Activated CD8-positive, alpha-beta T cell treated with anti-CD3 and anti-CD28 coated beads, Interleukin-2, amount 10 ng/mL, durations not matched to agents 7 days and 5 days (primary cell): ENCODE results near the gene L3MBTL4. TPM values are rescaled to one million over a fixed set of nuclear protein-coding genes. Genes with fewer than 3 reads are reported as not detected.
"Not testable (repeated sequence)": the region's sequence is repeated elsewhere in the genome, so short reads cannot be mapped to it uniquely, and the experiment has no call there.

ENCODE experiments used
- ATAC-seq: fragments of 150-1000 bp; cut with Tn5 transposase; one replicate; pipeline ENCODE4 v1.10.0; 2021; ENCODE audit warnings: moderate library complexity
- CTCF ChIA-PET: fragments of 350-600 bp; sonication (Branson Sonifier 250); formaldehyde crosslinking; loops from one replicate; lab custom pipeline; 2021; ENCODE audit warnings: antibody characterized with exemption; lab: Charles Lee
- POLR2A ChIA-PET: fragments of 350-600 bp; sonication (Branson Sonifier 250); formaldehyde crosslinking; loops from one replicate; lab custom pipeline; 2021; ENCODE audit warnings: antibody characterized with exemption; lab: Charles Lee
- DNase-seq: peaks from one replicate; pipeline ENCODE4 v3.0.0-alpha.2; 2020
- H3K27ac Mint-ChIP-seq: one replicate; pipeline ENCODE4 v1.8.0; 2021; ENCODE audit warnings: mild to moderate bottlenecking, mixed read lengths
- H3K27me3 Mint-ChIP-seq: one replicate; pipeline ENCODE4 v1.8.0; 2021; ENCODE audit warnings: low read depth, mixed read lengths
- H3K36me3 Mint-ChIP-seq: one replicate; pipeline ENCODE4 v1.8.0; 2021; ENCODE audit warnings: low read depth, mixed read lengths
- H3K4me1 Mint-ChIP-seq: one replicate; pipeline ENCODE4 v1.8.0; 2021; ENCODE audit warnings: low read depth, mixed read lengths
- H3K4me3 Mint-ChIP-seq: one replicate; pipeline ENCODE4 v1.8.0; 2021; ENCODE audit warnings: mild to moderate bottlenecking, mixed read lengths
- H3K9me3 Mint-ChIP-seq: one replicate; pipeline ENCODE4 v1.8.0; 2022; ENCODE audit warnings: mixed read lengths; ENCODE audit not compliant: insufficient read depth
- total RNA-seq, 2 experiments: library from RNA; stranded (reverse); gene quantifications; one replicate each; pipeline ENCODE4 v1.2.3, GENCODE V29; 2021

The L3MBTL4 gene
- total RNA-seq, 2 experiments from 2014 or later = not detected

DNA sequence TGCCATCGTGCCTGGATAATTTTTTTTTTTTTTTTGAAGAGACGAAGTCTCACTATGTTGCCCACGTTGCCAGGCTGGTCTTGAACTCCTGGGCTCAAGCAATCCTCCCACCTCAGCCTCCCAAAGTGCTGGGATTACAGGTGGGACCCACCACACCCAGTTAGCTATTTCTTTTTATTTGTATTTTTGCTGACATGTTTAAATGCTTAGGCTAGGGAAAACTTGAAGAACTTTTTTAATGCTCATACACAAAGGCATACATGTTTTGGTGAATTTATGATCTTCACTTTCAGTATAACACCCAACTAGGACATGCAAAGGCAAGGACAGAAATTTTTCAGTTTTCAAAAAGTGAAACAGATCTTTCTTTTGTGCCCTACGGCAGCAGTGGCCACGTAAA, 9.9 kb downstream of the L3MBTL4 start:
- H3K4me1 Mint-ChIP-seq = no peaks in the 10 kb centered on the region
- CTCF ChIA-PET = no interaction called here
- POLR2A ChIA-PET = no interaction called here

DNA sequence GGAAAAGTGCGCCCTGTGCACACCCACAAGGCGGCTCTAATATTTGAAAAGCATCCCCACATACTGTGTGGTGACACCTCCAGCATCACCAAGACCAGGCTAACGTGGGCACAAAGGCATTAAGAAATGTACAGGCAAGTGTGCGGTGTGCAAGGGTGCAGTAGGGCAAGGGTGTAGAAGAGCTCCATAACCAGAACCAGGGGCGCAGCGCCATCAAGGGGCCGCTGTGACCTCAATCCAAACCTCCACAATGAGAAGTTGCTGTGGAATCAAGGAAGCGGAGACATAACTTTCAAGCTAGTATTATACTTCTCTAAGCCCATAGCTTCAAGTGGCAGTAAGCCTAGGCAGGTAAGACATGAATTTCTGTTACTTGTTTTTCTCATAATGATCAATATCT, 13.0 kb downstream of the L3MBTL4 start:
- Mint-ChIP-seq H3K4me3 (no peak overlapping the region), H3K27me3 (no peaks in the 10 kb centered on the region), H3K4me1 (no peaks in the 10 kb centered on the region), H3K9me3 (no peaks in the 10 kb centered on the region), H3K36me3 (no peaks in the 10 kb centered on the region), H3K27ac (no peak overlapping the region)
- ATAC-seq (no peak), DNase-seq (no peak)
- ChIA-PET CTCF (no interaction called here), POLR2A (no interaction called here)

More for the DNA sequence above, 9.9 kb downstream of the L3MBTL4 start:
- H3K9me3 Mint-ChIP-seq = no peaks in the 10 kb centered on the region
- DNase-seq (no peak), ATAC-seq (no peak)
- no peak overlapping the region for H3K4me3 Mint-ChIP-seq
- no peak overlapping the region for H3K27ac Mint-ChIP-seq
- no peaks in the 10 kb centered on the region for H3K36me3 Mint-ChIP-seq
- no peaks in the 10 kb centered on the region for H3K27me3 Mint-ChIP-seq

DNA sequence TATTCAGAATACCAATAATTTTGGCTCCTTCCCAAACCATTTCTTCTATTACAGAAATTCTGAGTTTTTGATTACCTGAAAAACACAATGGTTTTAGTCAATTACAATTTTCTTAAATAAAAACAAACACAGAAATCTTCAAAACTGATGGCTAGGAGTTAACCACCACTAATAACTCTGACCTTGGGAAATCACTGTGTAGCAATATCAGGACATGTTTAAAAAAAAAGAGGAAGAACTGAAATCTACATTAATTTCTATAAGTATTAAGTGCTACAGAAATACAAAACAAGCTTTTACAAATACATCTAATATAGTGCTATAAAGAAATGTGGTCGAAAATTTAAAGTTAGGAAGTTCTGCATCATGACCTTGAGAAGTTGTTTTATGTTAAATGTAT, 14.9 kb downstream of the L3MBTL4 start:
- Mint-ChIP-seq H3K27me3 (no peaks in the 10 kb centered on the region), H3K4me3 (no peak overlapping the region), H3K9me3 (no peaks in the 10 kb centered on the region), H3K27ac (no peak overlapping the region), H3K4me1 (no peaks in the 10 kb centered on the region), H3K36me3 (no peaks in the 10 kb centered on the region)
- CTCF ChIA-PET = no interaction called here
- no peak for DNase-seq
- no peak for ATAC-seq
- POLR2A ChIA-PET = no interaction called here

DNA sequence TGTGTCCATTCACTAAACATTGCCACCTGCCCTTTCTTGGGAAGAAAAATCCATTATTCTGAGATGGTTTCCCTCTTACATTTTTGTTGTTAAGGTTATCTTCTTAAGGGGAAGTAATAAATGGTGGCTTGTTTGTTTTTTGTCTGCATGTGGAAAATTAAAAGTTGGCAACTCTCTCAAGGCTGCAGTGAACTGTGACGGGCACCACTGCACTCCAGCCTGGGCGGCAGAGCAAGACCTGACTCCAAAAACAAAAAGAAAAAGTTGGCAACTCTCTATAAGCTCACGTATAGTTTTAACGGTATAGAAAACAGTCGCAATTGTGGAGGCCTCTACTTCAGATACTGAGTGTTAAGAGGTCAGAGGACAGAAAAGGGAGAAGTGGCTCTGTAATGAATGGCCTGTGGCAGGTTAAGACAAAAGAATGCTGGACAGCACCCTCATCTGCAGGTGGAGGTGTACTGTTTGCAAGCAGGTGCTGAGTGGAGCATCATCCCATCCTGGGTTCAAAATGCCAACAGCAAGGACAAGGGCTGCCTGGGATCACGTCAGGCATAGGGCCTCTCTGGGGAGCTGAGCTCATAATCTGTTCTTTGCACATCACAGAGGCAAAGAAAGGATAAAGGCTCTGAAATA, 16.7 kb downstream of the L3MBTL4 start:
- Mint-ChIP-seq H3K9me3 (no peaks in the 10 kb centered on the region), H3K36me3 (no peaks in the 10 kb centered on the region), H3K27ac (no peak overlapping the region), H3K4me3 (no peak overlapping the region), H3K4me1 (no peaks in the 10 kb centered on the region), H3K27me3 (no peaks in the 10 kb centered on the region)
- ChIA-PET CTCF (no interaction called here), POLR2A (no interaction called here)
- DNase-seq = no peak
- ATAC-seq = no peak

DNA sequence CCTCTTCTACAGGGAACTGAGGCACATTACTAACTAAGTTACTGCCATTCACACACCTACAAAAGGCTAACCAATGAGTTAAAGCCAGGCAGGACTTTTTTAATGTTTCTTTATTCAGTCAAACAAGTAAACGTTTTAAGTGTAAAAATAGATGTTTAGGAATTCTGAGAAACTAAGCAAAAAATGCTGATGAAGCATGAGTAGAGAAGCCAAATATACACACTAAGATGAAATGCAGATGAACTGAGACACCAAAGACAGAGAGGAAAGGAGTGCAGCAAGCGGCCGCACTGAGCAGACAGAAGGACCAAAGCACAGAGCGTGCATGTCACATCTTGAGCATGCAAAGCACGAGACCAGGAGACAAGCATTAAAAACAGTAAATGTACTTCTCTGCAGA, 17.9 kb downstream of the L3MBTL4 start:
- ChIA-PET POLR2A (no interaction called here), CTCF (no interaction called here)
- H3K27me3 Mint-ChIP-seq = no peaks in the 10 kb centered on the region
- H3K36me3 Mint-ChIP-seq = no peaks in the 10 kb centered on the region
- DNase-seq (no peak), ATAC-seq (no peak)
- H3K4me3 Mint-ChIP-seq = no peak overlapping the region
- H3K27ac Mint-ChIP-seq = no peak overlapping the region
- no peaks in the 10 kb centered on the region for H3K9me3 Mint-ChIP-seq
- no peaks in the 10 kb centered on the region for H3K4me1 Mint-ChIP-seq

DNA sequence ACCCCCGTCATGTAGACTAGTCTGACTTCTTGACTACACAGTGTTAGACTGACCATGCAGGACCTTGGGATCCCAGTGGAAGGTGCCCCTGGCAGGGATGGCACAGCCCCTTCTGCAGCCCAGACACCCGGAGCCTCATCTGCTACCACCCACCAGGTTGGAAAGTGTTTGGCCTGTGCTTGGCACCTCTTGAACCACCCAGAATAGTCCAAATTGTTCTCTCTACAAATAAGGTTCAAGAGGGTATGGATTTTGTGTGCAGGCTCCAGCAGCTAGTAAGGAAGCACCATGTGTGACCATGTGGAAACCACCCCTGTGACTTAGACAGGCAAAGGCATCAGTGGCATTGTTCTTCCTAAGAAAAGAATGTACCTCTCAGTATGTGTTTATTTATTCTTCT, 18.4 kb downstream of the L3MBTL4 start:
- DNase-seq = no peak
- POLR2A ChIA-PET = no interaction called here
- H3K27ac Mint-ChIP-seq = no peak overlapping the region
- ATAC-seq = no peak
- no peaks in the 10 kb centered on the region for H3K4me1 Mint-ChIP-seq
- H3K9me3 Mint-ChIP-seq = no peaks in the 10 kb centered on the region
- CTCF ChIA-PET = no interaction called here
- no peak overlapping the region for H3K4me3 Mint-ChIP-seq
- H3K27me3 Mint-ChIP-seq = no peaks in the 10 kb centered on the region
- no peaks in the 10 kb centered on the region for H3K36me3 Mint-ChIP-seq

DNA sequence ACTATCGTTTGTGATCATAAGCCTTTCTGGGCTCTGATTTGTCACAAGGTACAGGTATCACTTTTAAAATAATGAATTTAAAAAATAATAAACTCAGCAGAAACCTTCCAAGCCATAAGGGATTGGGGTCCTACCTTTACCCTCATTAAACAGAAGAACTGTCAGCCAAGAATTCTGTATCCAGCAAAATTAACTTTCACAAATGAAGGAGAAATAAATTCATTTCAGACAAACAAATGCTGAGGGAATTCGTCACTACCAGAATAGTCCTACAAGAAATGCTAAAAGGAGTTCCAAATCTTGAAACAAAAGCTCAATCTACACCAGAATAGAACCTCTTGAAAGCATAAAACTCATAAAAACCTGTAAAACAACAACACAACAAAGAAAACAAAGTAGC, 25.7 kb downstream of the L3MBTL4 start:
- DNase-seq = no peak
- no peaks in the 10 kb centered on the region for H3K9me3 Mint-ChIP-seq
- ChIA-PET POLR2A (no interaction called here), CTCF (no interaction called here)
- no peaks in the 10 kb centered on the region for H3K36me3 Mint-ChIP-seq
- H3K27ac Mint-ChIP-seq = no peak overlapping the region
- no peak overlapping the region for H3K4me3 Mint-ChIP-seq
- no peaks in the 10 kb centered on the region for H3K27me3 Mint-ChIP-seq
- no peak for ATAC-seq
- H3K4me1 Mint-ChIP-seq = no peaks in the 10 kb centered on the region

DNA sequence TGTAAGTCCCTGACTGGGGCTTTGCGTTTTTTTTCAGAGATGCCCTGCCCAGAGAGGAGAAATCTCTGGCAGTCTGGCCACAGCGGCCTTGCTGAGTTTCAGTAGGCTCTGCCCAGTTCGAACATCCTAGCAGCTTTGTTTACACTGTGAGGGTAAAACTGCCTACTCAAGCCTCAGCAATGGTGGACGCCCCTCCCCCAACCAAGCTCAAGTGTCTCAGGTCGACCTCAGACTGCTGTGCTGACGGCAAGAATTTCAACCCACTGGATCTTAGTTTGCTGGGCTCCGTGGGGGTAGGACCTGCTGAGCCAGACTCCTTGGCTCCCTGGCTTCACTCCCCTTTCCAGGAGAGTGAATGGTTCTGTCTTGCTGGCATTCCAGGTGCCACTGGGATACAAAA, 31.7 kb downstream of the L3MBTL4 start:
- H3K4me3 Mint-ChIP-seq = no peak overlapping the region
- H3K36me3 Mint-ChIP-seq = no peaks in the 10 kb centered on the region
- DNase-seq = no peak
- CTCF ChIA-PET = no interaction called here
- POLR2A ChIA-PET = no interaction called here
- no peaks in the 10 kb centered on the region for H3K4me1 Mint-ChIP-seq
- no peak overlapping the region for H3K27ac Mint-ChIP-seq
- ATAC-seq = no peak
- no peaks in the 10 kb centered on the region for H3K9me3 Mint-ChIP-seq
- H3K27me3 Mint-ChIP-seq = no peaks in the 10 kb centered on the region

DNA sequence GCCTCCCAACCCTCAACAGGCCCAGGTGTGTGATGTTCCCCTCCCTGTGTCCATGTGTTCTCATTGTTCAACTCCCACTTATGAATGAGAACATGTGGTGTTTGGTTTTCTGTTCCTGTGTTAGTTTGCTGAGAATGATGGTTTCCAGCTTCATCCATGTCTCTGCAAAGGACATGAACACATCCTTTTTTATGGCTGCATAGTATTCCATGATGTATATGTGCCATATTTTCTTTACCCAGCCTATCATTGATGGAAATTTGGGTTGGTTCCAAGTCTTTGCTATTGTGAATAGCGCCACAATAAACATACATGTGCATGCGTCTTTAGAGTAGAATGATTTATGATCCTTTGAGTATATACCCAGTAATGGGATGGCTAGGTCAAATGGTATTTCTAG, 37.2 kb downstream of the L3MBTL4 start:
- H3K27ac Mint-ChIP-seq, CTCF ChIA-PET, H3K27me3 Mint-ChIP-seq, H3K36me3 Mint-ChIP-seq, H3K9me3 Mint-ChIP-seq, DNase-seq, H3K4me3 Mint-ChIP-seq, H3K4me1 Mint-ChIP-seq, ATAC-seq, POLR2A ChIA-PET: not testable (repeated sequence)

DNA sequence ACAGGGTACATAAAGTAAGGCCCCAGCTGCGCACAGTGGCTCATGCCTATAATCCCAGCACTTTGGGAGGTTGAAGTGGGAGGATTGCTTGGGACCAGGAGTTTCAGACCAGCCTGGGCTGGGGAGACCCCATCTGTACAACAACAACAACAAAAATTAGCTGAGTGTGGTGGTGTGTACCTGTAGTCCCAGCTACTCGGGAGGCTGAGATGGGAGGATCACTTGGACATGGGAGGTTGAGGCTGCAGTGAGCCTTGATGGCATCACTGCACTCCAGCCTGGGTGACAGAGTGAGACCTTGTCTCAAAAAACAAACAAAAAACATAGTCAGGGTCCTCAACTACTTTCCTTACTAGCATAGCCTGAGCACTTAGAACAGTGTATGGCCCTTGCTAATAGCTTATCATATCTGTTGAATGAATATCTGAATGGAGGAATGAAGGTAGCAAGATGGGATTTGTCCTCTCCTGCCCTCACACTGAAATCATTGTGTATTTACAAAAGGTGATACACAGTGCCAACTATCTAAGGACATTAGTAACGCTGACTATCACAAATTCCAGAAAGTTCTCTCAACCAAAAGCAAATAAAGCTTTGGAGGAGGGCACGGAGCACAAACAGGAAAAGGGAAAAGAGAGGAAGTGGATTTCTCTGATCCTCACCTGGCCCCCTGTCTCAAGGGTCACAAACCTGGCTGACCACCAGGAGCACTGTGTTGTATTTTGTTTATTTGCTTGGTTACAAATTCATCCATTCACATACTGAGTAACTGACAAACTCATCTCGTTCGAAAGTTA, 38.1 kb downstream of the L3MBTL4 start:
- H3K27me3 Mint-ChIP-seq = no peaks in the 10 kb centered on the region
- POLR2A ChIA-PET = no interaction called here
- no peak overlapping the region for H3K4me3 Mint-ChIP-seq
- CTCF ChIA-PET = no interaction called here
- DNase-seq (no peak), ATAC-seq (no peak)
- no peaks in the 10 kb centered on the region for H3K4me1 Mint-ChIP-seq
- no peak overlapping the region for H3K27ac Mint-ChIP-seq
- no peaks in the 10 kb centered on the region for H3K9me3 Mint-ChIP-seq
- no peaks in the 10 kb centered on the region for H3K36me3 Mint-ChIP-seq

DNA sequence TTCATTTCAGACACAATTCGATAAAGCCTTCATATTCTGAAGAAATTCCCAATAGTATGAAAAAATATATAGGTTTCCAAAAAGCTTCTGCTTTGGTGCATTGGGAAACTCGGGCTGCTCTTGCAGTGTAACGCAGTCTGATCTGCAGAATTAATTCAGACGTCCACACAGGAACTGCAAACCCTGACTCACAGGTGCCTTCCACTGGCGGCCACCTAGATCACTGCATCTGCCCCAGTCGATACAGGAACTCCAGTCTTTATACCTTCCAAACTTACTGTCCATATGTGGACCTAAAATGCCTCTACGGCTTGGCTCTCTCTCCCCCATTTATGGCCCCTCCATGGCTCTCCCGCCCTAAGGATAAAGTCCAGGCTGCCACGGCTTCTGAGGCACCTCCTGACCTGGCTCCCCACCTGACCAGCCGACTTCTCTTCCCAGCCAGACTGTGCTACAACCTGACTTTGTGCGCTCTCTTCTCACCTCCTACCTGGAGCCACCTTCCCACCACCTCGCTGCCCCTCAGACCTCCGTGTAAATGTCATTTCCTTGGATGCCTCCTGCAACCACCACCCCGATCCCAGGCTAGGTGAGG, 39.7 kb downstream of the L3MBTL4 start:
- Mint-ChIP-seq H3K4me3 (no peak overlapping the region), H3K27me3 (no peaks in the 10 kb centered on the region), H3K27ac (no peak overlapping the region), H3K9me3 (no peaks in the 10 kb centered on the region), H3K4me1 (no peaks in the 10 kb centered on the region), H3K36me3 (no peaks in the 10 kb centered on the region)
- ATAC-seq (no peak), DNase-seq (no peak)
- POLR2A ChIA-PET = no interaction called here
- CTCF ChIA-PET = no interaction called here

DNA sequence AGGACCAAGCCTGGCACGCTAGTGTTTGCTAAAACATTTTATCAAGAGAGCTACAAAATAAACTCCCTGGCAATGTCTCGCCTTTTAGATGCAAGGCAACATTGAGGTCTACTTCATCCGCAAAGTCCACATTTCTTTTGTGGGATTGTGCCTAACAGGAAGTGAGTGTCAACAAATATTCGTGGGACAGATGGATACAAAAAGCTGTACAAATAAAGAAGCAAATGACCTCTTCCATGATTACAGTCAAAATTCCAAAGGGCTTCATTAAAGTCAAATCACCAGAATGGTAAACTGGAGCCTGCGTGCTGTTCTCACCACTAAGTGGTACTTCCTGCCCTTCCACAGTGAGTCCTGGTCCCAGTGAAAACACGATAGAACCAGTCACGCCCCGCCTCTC, 40.4 kb downstream of the L3MBTL4 start:
- ATAC-seq (no peak), DNase-seq (no peak)
- H3K4me3 Mint-ChIP-seq = no peak overlapping the region
- POLR2A ChIA-PET = interaction anchor here (0.6 kb wide), 1 partner anchor 1538 kb away, joined by 3 read pairs; no protein-coding TSS in a partner anchor
- no peaks in the 10 kb centered on the region for H3K27me3 Mint-ChIP-seq
- H3K9me3 Mint-ChIP-seq = no peaks in the 10 kb centered on the region
- H3K27ac Mint-ChIP-seq = no peak overlapping the region
- CTCF ChIA-PET = no interaction called here
- no peaks in the 10 kb centered on the region for H3K36me3 Mint-ChIP-seq
- H3K4me1 Mint-ChIP-seq = no peaks in the 10 kb centered on the region
